Measurements from ENCODE around the gene MEP1A.
A peak's percentile ranks its signal among the peaks of the same experiment; 100 is the strongest.
"Not testable (repeated sequence)": the region's sequence is repeated elsewhere in the genome, so short reads cannot be mapped to it uniquely, and the experiment has no call there.

The MEP1A gene

GRCh38 chr6:46758960-46759753 is 34.0 kb upstream of the MEP1A start:
- Histone ChIP-seq H3K4me1 (ENCODE audit: control insufficient read depth in 1 of 2, insufficient read depth in 1 of 2, low read depth in 1 of 2, low read length in 1 of 2) (no peaks in the 10 kb centered on the region), H3K27ac (no peak overlapping the region), H3K9me3 (no peaks in the 10 kb centered on the region), H3K36me3 (no peaks in the 10 kb centered on the region), H3K4me3 (ENCODE audit: low read depth in 1 of 2, low read length in 1 of 2) (no peak overlapping the region), H3K27me3 (no peaks in the 10 kb centered on the region)
- TF ChIP-seq, protein P1, sequence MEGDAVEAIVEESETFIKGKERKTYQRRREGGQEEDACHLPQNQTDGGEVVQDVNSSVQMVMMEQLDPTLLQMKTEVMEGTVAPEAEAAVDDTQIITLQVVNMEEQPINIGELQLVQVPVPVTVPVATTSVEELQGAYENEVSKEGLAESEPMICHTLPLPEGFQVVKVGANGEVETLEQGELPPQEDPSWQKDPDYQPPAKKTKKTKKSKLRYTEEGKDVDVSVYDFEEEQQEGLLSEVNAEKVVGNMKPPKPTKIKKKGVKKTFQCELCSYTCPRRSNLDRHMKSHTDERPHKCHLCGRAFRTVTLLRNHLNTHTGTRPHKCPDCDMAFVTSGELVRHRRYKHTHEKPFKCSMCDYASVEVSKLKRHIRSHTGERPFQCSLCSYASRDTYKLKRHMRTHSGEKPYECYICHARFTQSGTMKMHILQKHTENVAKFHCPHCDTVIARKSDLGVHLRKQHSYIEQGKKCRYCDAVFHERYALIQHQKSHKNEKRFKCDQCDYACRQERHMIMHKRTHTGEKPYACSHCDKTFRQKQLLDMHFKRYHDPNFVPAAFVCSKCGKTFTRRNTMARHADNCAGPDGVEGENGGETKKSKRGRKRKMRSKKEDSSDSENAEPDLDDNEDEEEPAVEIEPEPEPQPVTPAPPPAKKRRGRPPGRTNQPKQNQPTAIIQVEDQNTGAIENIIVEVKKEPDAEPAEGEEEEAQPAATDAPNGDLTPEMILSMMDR (IDR thresholded peaks at IDR 0.05) = no peak

GRCh38 chr6:46760925-46761324 is 32.3 kb upstream of the MEP1A start:
- Histone ChIP-seq H3K27ac (no peak overlapping the region), H3K27me3 (no peaks in the 10 kb centered on the region), H3K9me3 (no peaks in the 10 kb centered on the region), H3K36me3 (no peaks in the 10 kb centered on the region), H3K4me3 (ENCODE audit: low read depth in 1 of 2, low read length in 1 of 2) (no peak overlapping the region), H3K4me1 (ENCODE audit: control insufficient read depth in 1 of 2, insufficient read depth in 1 of 2, low read depth in 1 of 2, low read length in 1 of 2) (no peaks in the 10 kb centered on the region)
- TF ChIP-seq, protein P1 (IDR thresholded peaks at IDR 0.05) = no peak

- no peaks in the 10 kb centered on the region for H3K9me3 ChIP-seq
- TF ChIP-seq, protein P1 (IDR thresholded peaks at IDR 0.05) = no peak
- H3K4me3 ChIP-seq (ENCODE audit: low read depth in 1 of 2, low read length in 1 of 2) = no peak overlapping the region
- no peak overlapping the region for H3K27ac ChIP-seq
- no peaks in the 10 kb centered on the region for H3K4me1 ChIP-seq (ENCODE audit: control insufficient read depth in 1 of 2, insufficient read depth in 1 of 2, low read depth in 1 of 2, low read length in 1 of 2)
- H3K36me3 ChIP-seq = no peaks in the 10 kb centered on the region
- no peaks in the 10 kb centered on the region for H3K27me3 ChIP-seq
Measured at GRCh38 chr6:46763466-46763865, 29.7 kb upstream of the MEP1A start.

DNA sequence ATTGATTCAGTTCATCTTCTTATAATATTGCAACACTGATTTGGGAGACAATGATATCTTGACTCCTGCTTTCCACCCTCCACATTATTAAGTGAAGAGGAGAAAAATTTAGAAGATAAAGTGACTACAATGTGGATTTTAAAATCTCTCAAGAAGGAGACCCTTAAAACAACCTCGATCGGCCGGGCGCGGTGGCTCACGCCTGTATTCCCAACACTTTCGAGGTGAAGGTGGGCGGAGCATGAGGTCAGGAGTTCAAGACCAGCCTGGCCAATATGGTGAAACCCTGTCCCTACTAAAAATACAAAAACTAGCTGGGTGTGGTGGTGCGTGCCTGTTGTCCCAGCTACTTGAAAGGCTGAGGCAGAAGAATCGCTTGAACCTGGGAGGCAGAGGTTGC is 28.9 kb upstream of the MEP1A start:
- H3K9me3 ChIP-seq; H3K4me3 ChIP-seq (ENCODE audit: low read depth in 1 of 2, low read length in 1 of 2); H3K36me3 ChIP-seq; H3K27ac ChIP-seq; H3K27me3 ChIP-seq; H3K4me1 ChIP-seq (ENCODE audit: control insufficient read depth in 1 of 2, insufficient read depth in 1 of 2, low read depth in 1 of 2, low read length in 1 of 2): not testable (repeated sequence)

GRCh38 chr6:46764961-46765360 is 28.2 kb upstream of the MEP1A start:
- H3K9me3 ChIP-seq = no peaks in the 10 kb centered on the region
- TF ChIP-seq, protein P1 (IDR thresholded peaks at IDR 0.05) = no peak
- peaks cover under 1 to 1% of the 10 kb centered on the region in 2 experiments for H3K4me1 ChIP-seq (ENCODE audit: control insufficient read depth in 1 of 2, insufficient read depth in 1 of 2, low read depth in 1 of 2, low read length in 1 of 2)
- no peak overlapping the region for H3K27ac ChIP-seq
- H3K36me3 ChIP-seq = no peaks in the 10 kb centered on the region
- no peak overlapping the region for H3K4me3 ChIP-seq (ENCODE audit: low read depth in 1 of 2, low read length in 1 of 2)
- H3K27me3 ChIP-seq = no peaks in the 10 kb centered on the region

DNA sequence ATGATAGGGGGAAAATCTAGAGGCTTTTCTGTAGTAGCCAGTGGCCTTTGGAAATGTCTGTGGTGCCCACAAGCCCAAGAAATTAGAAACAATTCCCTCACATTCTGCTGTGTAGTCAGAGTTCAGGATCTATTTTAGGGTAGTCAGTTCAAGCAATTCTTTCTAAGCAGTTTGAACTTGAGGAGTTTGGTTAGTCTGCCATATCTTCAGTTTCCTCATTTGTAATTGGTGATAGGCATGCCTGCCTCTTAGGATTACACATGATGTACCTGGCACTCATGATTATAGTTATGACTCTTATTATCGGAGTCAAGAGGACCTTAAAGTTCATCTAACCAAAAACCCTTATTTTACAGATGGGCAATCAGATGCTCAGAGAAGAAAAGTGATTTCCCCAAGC is 21.2 kb upstream of the MEP1A start:
- Histone ChIP-seq H3K27me3 (no peaks in the 10 kb centered on the region), H3K9me3 (no peaks in the 10 kb centered on the region), H3K4me1 (ENCODE audit: control insufficient read depth in 1 of 2, insufficient read depth in 1 of 2, low read depth in 1 of 2, low read length in 1 of 2) (peaks cover 43 to 44% of the 10 kb centered on the region in 2 experiments), H3K4me3 (ENCODE audit: low read depth in 1 of 2, low read length in 1 of 2) (peak overlapping the region in 1 of 2 experiments; percentile 26), H3K36me3 (no peaks in the 10 kb centered on the region), H3K27ac (peak overlapping the region; percentile 92)
- TF ChIP-seq, protein P1 (IDR thresholded peaks at IDR 0.05) = no peak
